Gastroesophageal sphincter (tissue), 4 donors: ENCODE measurements around the gene SHE. TPM values are rescaled to one million over a fixed set of nuclear protein-coding genes. Genes with fewer than 3 reads are reported as not detected.

Experiments
- ATAC-seq: fragments of 150-250 bp; one replicate; pipeline ENCODE4 v1.9.1; 2016; ENCODE audit warnings: mild to moderate bottlenecking, moderate library complexity
- H3K27ac ChIP-seq, 4 donors: fragments of 200-600 bp; sonication (generic) in 3 of 4; 1 replicate in 3 of 4; 2 replicates in 1 of 4; pipeline ENCODE4 v1.5.1; 2016 to 2019
- H3K27me3 ChIP-seq: fragments of 200-600 bp; sonication (generic); one replicate; pipeline ENCODE4 v1.5.1; 2019
- H3K36me3 ChIP-seq, 2 donors: fragments of 200-600 bp; sonication (generic); one replicate each; pipeline ENCODE4 v1.5.1; 2019; ENCODE audit warnings: control low read depth in 1 of 2
- H3K4me1 ChIP-seq, 3 donors: fragments of 200-600 bp; sonication (generic); 1 replicate in 2 of 3; 2 replicates in 1 of 3; pipeline ENCODE4 v1.5.1; 2016 to 2019; ENCODE audit warnings: control low read depth in 2 of 3
- H3K4me3 ChIP-seq, 2 donors: fragments of 200-600 bp; sonication (generic); one replicate each; pipeline ENCODE4 v1.5.1; 2019; ENCODE audit warnings: mild to moderate bottlenecking in 1 of 2, moderate library complexity in 1 of 2
- H3K9me3 ChIP-seq, 3 donors: fragments of 200-600 bp; sonication (generic); one replicate each; pipeline ENCODE4 v1.5.1; 2017 to 2019; ENCODE audit warnings: control low read depth in 2 of 3
- EP300 ChIP-seq: sonication (generic); formaldehyde crosslinking; IDR thresholded peaks from one replicate; pipeline ENCODE4 v1.6.1; 2017; ENCODE audit warnings: antibody characterized with exemption, mild to moderate bottlenecking
- POLR2A ChIP-seq, 2 donors: fragments of 450-650 bp; IDR thresholded peaks; one replicate each; pipeline ENCODE4 v1.6.1; 2017; ENCODE audit warnings: antibody characterized with exemption in 2 of 2, mild to moderate bottlenecking in 2 of 2, moderate library complexity in 1 of 2
- POLR2AphosphoS5 ChIP-seq: sonication (generic); formaldehyde crosslinking; IDR thresholded peaks from one replicate; pipeline ENCODE4 v1.6.1; 2017; ENCODE audit warnings: antibody characterized with exemption
- WGBS, 2 donors: methylation state at CpG; one replicate each; pipeline ENCODE4 v1.1.5; 2018; ENCODE audit warnings: low coverage in 1 of 2; 5-methylcytosine and 5-hydroxymethylcytosine counted together
- total RNA-seq, 4 donors: library from RNA; depleted of rRNA; stranded (reverse); fragments of >200 nt; gene quantifications; one replicate each; pipeline ENCODE4 v1.1.0, GENCODE V29; 2016
- TF ChIP-seq, protein P1 (sequence below), 4 experiments: fragments of 200-600 bp in 2 of 4; fragments of 450-650 bp in 2 of 4; sonication (generic) in 1 of 4; IDR thresholded peaks; one replicate each; pipeline ENCODE4 v1.5.1; 2017 to 2019; ENCODE audit warnings: antibody characterized with exemption in 4 of 4, mild to moderate bottlenecking in 2 of 4, moderate library complexity in 2 of 4

SHE gene
- total RNA-seq, 4 donors from 2014 or later, result 7.2 to 13.9 (median 11.7) TPM

DNA sequence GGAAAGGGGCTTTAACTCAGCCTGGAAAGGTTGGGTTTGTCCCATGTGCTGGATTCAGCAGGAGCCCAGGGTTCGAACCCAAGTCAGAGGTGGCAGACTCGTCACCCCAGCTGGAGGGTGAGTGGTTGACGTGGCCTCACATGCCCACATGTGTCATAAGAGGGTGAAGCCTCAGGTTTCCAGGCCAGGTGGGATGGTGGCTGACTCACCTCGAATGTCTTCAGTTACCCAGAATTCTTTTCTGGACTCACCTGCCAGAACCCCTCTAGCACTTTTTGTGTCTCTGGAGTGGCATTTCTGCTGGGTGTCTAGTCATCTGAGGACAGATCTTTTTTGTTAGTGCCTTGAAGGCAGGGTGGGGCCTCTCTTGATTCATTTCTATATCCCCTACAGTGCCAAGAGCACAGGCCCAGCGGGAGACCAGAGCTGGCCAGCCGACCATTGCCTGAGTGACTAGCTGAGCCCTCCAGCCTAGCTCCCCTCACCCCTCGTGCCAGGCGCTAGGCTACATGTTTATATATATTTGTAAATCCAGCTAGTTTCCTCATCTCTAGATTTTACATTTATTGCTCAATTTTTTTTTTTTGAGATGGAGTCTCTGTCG lies 68.9 kb downstream of the SHE start:
- TF ChIP-seq EP300 (no peak), POLR2AphosphoS5 (no peak), POLR2A (IDR thresholded peaks at IDR 0.05) (no peak)
- TF ChIP-seq, protein P1, sequence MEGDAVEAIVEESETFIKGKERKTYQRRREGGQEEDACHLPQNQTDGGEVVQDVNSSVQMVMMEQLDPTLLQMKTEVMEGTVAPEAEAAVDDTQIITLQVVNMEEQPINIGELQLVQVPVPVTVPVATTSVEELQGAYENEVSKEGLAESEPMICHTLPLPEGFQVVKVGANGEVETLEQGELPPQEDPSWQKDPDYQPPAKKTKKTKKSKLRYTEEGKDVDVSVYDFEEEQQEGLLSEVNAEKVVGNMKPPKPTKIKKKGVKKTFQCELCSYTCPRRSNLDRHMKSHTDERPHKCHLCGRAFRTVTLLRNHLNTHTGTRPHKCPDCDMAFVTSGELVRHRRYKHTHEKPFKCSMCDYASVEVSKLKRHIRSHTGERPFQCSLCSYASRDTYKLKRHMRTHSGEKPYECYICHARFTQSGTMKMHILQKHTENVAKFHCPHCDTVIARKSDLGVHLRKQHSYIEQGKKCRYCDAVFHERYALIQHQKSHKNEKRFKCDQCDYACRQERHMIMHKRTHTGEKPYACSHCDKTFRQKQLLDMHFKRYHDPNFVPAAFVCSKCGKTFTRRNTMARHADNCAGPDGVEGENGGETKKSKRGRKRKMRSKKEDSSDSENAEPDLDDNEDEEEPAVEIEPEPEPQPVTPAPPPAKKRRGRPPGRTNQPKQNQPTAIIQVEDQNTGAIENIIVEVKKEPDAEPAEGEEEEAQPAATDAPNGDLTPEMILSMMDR (IDR thresholded peaks at IDR 0.05), result no peak
- H3K9me3 ChIP-seq, result no peaks in the 10 kb centered on the region
- H3K27ac ChIP-seq, result peak overlapping the region; percentile 84 to 97 (median 94)
- 48 to 50% methylated on average over 5 to 7 of the region's 9 CpGs for WGBS, 2 donors
- H3K4me3 ChIP-seq, result no peak overlapping the region
- H3K4me1 ChIP-seq, result peaks cover 13 to 100% (median 36%) of the 10 kb centered on the region in 3 donors
- no peak for ATAC-seq
- H3K36me3 ChIP-seq, result peaks cover 0 to 56% of the 10 kb centered on the region in 2 donors
- no peaks in the 10 kb centered on the region for H3K27me3 ChIP-seq

DNA sequence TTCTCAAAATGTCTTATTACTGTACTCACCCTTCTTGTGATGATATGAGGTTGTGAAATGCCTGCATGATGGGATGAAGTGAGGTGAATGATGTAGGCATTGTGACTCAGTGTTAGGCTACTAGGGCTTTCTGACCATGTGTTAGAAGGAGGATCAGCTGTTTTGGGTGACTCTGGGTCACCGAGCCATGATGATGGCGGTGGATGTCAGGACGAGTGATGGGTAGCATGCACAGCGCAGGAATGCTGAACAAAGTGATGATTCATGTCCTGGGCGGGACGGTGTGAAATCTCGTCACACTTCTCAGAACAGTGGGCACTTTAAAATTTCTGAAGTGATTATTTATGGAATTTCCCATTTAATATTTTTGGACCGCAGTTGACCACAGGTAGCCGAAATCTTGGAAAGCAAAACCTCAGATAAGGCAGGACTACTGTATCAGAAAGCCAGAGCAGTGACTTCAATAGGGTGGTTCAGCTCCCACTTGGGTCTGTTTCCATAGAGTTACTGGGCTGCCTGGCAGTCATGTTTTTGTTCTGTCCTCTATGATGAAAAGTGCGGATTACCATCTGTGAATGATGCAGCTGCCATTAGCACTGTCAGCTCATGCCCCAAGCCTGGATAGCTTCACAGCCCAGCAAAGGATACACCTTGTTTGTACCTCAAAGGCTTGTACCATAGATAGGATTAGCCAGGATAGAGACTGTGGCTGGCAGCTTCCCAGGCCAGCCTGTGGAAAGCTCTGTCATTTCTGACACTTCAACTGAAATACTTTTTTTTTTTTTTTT lies 70.4 kb downstream of the SHE start:
- no peaks in the 10 kb centered on the region for H3K9me3 ChIP-seq
- H3K4me1 ChIP-seq, result peaks cover 19 to 100% (median 51%) of the 10 kb centered on the region in 3 donors
- H3K27me3 ChIP-seq, result no peaks in the 10 kb centered on the region
- H3K36me3 ChIP-seq, result peaks cover 0 to 43% of the 10 kb centered on the region in 2 donors
- no peak overlapping the region for H3K4me3 ChIP-seq
- WGBS, 2 donors, result 37 to 65% methylated on average over 8 to 10 of the region's 10 CpGs
- peak; percentile 94 for TF ChIP-seq POLR2AphosphoS5
- no peak for TF ChIP-seq EP300
- H3K27ac ChIP-seq, result peak overlapping the region; percentile 84 to 97 (median 94)
- peak; percentile 26 for ATAC-seq

DNA sequence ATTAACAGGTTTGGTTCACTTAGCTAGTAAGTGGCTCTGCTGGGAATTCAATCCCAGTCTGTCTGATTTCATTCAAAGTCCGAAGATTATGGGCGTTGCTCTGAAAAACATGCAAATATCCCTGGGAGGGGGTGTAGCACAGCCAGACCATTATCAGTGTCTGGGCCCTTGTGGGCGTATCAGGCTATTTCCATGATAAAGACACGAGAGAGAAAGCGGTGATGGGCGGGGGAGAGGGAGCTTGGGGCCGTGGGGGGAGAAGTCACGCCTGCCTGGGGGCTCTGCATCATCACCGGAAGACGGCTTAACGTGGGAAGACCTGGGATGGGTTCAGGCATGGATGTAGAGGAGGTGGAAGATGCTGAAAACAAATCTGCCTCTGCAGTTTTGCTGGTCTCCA lies 71.3 kb downstream of the SHE start:
- no peak for ATAC-seq
- Histone ChIP-seq H3K4me1 (peaks cover 19 to 100% (median 56%) of the 10 kb centered on the region in 3 donors), H3K4me3 (no peak overlapping the region), H3K36me3 (peaks cover 0 to 34% of the 10 kb centered on the region in 2 donors), H3K9me3 (no peaks in the 10 kb centered on the region), H3K27me3 (no peaks in the 10 kb centered on the region), H3K27ac (peak overlapping the region in 3 of 4 donors; percentile 84 to 97 (median 93))
- TF ChIP-seq, protein P1 (IDR thresholded peaks at IDR 0.05), result no peak
- TF ChIP-seq POLR2AphosphoS5 (no peak), EP300 (no peak), POLR2A (IDR thresholded peaks at IDR 0.05) (no peak)
- WGBS, 2 donors, result 70% methylated on average over 3 of the region's 11 CpGs; no CpG with 5 or more reads in 1 of the 2 donors

DNA sequence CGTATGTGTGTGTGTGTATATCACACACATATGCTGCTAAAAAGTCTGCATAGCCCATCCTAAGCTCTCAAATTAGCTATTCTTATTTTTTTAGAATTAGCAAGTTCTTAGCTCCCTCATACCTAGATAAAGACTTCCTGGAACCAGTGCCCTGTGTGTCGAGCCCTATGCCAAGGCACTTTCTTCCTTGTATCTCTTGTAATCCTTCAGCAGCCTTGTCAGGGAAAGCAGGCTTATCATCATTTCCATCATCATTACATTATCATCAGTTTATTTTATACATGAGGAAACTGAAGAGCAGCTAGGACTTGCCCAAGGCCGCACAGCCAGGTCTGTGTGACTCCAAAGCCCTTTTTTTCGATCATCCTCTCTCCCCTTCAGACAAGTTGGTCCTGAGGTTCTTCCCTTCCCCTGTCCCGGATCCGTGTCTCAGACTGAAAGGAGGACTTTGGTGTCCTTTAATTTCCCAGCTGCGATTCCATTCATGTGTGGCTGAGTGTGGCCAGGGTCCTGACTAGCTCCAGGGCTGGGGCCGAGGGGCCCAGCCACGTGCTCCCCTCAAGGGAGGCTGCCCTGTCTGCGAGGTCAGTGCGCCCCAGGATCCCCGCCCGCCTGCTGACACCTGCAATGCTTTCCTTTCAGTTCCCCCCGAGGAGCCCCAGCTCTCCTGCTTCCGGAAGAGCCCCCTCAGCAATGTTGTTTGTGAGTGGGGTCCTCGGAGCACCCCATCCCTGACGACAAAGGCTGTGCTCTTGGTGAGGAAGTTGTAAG lies 72.2 kb downstream of the SHE start:
- Histone ChIP-seq H3K9me3 (no peaks in the 10 kb centered on the region), H3K27ac (peak overlapping the region in 3 of 4 donors; percentile 84 to 97 (median 93)), H3K27me3 (no peaks in the 10 kb centered on the region), H3K4me3 (no peak overlapping the region), H3K4me1 (peaks cover 19 to 100% (median 54%) of the 10 kb centered on the region in 3 donors), H3K36me3 (peaks cover 0 to 25% of the 10 kb centered on the region in 2 donors)
- no peak for ATAC-seq
- 84 to 91% methylated on average over 3 to 4 of the region's 17 CpGs for WGBS, 2 donors
- TF ChIP-seq, protein P1 (IDR thresholded peaks at IDR 0.05), result no peak
- TF ChIP-seq EP300 (no peak), POLR2A (IDR thresholded peaks at IDR 0.05) (no peak), POLR2AphosphoS5 (no peak)

Other genes starting within 250 kb of the SHE start
- 100 to 1,000 TPM in 3 of 4 donors, 10 to 100 TPM in 1; 86.7 to 128 (median 120) TPM for gene HAX1, start 229.8 kb downstream of the SHE start, total RNA-seq
- gene AQP10, start 181.3 kb downstream of the SHE start, total RNA-seq, result 1 to 10 TPM in 1 of 4 donors, under 1 TPM in 1, not detected in 2; 0.12 to 1.1 TPM
- 100 to 1,000 TPM; 107 to 175 (median 131) TPM for gene ATP8B2, start 176.9 kb downstream of the SHE start, total RNA-seq
- 10 to 100 TPM; 44.7 to 59.4 (median 55.5) TPM for gene IL6R, start 97.1 kb downstream of the SHE start, total RNA-seq
- gene TDRD10, start 193 bp downstream of the SHE start, total RNA-seq, result 1 to 10 TPM; 1.4 to 3.3 (median 2.8) TPM
- 10 to 100 TPM; 27.4 to 39.7 (median 32.2) TPM for gene UBE2Q1, start 56.2 kb upstream of the SHE start, total RNA-seq
- under 1 TPM in 3 of 4 donors, not detected in 1; 0.08 to 0.45 (median 0.13) TPM for gene CHRNB2, start 65.4 kb upstream of the SHE start, total RNA-seq
- gene ADAR, start 105.8 kb upstream of the SHE start, total RNA-seq, result 100 to 1,000 TPM in 1 of 4 donors, 10 to 100 TPM in 3; 71.0 to 108 (median 90.4) TPM